NCI-H2196 treated with DMSO at 0.1 percent for 48 hours (cell line): ENCODE results near the gene RNU7-1.

ENCODE experiments used
- DNase-seq: peaks from one replicate; lab custom pipeline; 2025; ENCODE audit not compliant: unreplicated experiment; lab: John Stamatoyannopoulos, UW

Gene RNU7-1

DNA sequence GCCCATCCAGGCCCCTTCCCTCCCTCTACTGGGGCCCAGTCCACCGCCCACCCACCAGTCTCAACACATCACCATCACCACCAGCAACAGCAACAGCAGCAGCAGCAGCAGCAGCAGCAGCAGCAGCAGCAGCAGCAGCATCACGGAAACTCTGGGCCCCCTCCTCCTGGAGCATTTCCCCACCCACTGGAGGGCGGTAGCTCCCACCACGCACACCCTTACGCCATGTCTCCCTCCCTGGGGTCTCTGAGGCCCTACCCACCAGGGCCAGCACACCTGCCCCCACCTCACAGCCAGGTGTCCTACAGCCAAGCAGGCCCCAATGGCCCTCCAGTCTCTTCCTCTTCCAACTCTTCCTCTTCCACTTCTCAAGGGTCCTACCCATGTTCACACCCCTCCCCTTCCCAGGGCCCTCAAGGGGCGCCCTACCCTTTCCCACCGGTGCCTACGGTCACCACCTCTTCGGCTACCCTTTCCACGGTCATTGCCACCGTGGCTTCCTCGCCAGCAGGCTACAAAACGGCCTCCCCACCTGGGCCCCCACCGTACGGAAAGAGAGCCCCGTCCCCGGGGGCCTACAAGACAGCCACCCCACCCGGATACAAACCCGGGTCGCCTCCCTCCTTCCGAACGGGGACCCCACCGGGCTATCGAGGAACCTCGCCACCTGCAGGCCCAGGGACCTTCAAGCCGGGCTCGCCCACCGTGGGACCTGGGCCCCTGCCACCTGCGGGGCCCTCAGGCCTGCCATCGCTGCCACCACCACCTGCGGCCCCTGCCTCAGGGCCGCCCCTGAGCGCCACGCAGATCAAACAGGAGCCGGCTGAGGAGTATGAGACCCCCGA lies 6.8 kb upstream of the RNU7-1 start:
- no peak for DNase-seq

DNA sequence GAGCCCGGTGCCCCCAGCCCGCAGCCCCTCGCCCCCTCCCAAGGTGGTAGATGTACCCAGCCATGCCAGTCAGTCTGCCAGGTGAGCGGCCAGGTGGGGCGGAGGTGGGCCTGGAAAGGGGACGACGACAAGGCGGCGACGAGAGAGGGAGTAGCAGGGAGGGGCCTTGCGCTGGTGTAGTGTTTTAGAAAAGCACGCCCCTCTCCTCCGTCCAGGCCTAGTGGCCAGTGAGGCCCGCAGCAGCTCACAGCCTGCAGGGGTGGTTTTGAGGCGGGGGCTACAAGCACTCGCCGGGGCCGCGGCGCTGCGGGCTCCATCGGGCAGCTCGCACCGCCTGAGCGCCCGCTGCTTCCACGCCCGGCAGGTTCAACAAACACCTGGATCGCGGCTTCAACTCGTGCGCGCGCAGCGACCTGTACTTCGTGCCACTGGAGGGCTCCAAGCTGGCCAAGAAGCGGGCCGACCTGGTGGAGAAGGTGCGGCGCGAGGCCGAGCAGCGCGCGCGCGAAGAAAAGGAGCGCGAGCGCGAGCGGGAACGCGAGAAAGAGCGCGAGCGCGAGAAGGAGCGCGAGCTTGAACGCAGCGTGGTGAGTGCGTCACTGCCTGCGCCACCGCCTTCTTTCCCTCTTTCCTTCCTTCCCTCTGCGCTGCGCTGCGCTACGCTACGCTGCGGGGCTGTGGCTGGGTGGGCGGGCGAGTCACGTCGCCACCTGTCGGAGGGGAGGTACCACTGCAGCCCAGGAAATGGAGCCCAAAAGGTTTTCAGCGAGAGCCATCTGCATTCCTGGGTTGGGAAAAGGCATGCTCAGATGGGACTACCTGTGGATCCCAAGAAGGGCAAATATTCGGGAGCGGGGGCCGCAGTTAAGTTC lies 5.9 kb upstream of the RNU7-1 start:
- peak; percentile 70 for DNase-seq

DNA sequence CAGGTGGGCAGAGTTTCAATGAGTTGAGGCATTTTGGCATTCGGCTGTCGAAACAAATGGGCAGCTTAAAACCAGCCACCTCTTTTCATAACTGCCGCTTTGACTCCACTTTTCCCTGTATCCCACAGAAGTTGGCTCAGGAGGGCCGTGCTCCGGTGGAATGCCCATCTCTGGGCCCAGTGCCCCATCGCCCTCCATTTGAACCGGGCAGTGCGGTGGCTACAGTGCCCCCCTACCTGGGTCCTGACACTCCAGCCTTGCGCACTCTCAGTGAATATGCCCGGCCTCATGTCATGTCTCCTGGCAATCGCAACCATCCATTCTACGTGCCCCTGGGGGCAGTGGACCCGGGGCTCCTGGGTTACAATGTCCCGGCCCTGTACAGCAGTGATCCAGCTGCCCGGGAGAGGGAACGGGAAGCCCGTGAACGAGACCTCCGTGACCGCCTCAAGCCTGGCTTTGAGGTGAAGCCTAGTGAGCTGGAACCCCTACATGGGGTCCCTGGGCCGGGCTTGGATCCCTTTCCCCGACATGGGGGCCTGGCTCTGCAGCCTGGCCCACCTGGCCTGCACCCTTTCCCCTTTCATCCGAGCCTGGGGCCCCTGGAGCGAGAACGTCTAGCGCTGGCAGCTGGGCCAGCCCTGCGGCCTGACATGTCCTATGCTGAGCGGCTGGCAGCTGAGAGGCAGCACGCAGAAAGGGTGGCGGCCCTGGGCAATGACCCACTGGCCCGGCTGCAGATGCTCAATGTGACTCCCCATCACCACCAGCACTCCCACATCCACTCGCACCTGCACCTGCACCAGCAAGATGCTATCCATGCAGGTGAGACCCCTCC lies 5.0 kb upstream of the RNU7-1 start:
- DNase-seq: no peak

DNA sequence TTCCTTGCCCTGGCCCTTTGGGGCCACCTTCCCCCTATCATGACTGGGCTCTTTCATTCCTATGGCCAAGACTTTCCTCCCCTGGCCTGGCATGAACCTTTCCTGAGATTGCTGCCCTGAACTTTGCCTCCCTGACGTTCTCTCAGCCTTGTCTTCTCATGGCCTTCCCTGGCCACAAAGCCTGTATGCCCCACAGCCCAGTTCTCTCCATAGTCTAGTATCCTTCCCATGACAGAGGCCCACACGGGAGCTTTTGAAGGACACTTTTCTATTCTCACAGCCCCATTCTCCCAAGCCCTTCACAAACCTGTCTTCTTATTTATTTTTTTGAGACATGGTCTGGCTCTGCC lies 4.5 kb upstream of the RNU7-1 start:
- DNase-seq: no peak

DNA sequence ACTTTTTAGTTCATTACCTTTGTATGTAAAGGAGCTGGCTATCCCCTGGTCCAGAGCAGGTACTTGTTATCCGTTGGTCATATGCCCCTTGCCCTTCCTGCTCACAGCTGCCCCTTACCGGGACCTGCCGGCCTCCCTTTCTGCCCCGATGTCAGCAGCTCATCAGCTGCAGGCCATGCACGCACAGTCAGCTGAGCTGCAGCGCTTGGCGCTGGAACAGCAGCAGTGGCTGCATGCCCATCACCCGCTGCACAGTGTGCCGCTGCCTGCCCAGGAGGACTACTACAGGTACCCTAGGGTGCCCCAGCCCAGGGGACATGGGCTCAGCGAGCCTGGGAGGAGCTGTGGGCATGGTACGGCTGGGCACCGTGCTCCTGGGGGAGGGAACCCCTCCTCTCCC lies 2.3 kb upstream of the RNU7-1 start:
- DNase-seq: no peak

DNA sequence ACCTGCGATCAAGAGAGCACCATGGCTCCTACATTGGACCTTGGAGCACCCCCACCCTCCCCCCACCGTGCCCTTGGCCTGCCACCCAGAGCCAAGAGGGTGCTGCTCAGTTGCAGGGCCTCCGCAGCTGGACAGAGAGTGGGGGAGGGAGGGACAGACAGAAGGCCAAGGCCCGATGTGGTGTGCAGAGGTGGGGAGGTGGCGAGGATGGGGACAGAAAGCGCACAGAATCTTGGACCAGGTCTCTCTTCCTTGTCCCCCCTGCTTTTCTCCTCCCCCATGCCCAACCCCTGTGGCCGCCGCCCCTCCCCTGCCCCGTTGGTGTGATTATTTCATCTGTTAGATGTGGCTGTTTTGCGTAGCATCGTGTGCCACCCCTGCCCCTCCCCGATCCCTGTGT lies 1.8 kb upstream of the RNU7-1 start:
- no peak for DNase-seq

DNA sequence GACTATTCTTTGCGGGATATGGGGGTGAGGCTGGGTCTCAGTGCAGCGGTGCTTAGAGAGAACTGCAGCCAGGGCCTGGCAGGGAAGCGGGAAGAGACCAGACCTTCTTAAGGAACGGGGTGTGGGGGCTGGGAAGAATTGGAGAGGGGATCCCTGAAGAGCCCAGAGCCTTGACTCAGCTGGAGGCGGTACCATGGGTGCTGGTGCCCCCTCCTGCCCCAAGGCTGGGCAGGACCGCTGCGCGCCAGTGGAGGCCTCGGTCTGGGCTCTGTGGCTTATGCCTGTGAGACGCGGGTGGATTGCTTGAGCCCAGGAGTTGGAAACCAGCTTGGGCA lies 1.3 kb upstream of the RNU7-1 start:
- DNase-seq: no peak

DNA sequence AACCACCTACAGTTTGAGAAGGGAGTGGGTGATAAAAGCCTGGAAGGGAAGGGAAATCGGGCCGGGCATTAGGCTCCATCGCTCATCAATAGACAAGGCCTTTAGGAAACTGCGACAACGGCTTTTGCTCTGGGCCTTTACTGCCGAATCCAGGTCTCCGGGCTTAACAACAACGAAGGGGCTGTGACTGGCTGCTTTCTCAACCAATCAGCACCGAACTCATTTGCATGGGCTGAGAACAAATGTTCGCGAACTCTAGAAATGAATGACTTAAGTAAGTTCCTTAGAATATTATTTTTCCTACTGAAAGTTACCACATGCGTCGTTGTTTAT lies 261 bp upstream of the RNU7-1 start:
- DNase-seq: peak; percentile 20

DNA sequence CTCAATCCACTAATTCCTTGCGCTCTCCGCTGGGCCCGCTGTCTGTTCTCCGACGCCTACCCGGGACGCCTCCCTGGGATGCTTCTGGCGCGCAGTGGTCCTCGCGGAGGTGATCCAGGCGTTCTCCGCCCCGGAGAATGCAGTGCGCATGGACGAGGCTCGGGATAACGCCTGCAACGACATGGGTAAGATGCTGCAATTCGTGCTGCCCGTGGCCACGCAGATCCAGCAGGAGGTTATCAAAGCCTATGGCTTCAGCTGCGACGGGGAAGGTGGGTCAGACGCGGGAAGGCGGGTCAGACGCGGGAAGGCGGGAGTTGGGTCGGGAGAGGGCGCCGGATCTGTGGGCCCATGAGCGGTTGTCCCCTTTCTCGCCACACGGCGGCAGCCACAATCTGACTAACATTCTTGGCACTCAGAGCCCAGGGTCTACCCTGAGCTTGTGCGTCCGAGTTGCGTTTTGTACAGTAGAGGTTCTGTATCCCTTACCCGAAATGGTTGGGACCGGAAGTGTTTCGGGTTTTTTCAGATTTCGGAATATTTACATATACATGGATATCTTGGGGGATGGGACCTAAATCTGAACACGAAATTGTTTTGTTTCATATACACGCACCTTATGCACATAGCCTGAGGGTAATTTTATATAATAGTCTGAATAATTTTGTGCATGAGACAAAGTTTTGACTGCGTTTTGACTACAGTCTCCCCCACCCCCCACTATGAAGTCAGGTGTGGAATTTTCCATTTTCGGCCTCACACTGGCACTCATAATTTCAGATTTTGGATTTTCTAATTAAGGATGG lies 968 bp downstream of the RNU7-1 start:
- peak; percentile 75 for DNase-seq

DNA sequence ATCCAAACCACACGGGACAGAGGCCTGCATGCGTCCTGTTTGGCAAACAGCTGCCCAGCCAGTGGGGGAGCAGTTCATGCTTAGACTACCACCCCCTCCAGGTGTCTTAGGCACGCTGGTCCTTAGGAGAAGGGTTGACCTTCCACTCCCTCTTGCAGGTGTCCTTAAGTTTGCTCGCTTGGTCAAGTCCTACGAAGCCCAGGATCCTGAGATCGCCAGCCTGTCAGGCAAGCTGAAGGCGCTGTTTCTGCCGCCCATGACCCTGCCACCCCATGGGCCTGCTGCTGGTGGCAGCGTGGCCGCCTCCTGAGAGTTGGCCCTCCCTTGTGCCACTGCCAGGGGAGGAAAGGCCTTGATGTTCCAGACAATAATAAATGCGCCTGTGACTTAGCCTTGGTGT lies 2.0 kb downstream of the RNU7-1 start:
- no peak for DNase-seq

DNA sequence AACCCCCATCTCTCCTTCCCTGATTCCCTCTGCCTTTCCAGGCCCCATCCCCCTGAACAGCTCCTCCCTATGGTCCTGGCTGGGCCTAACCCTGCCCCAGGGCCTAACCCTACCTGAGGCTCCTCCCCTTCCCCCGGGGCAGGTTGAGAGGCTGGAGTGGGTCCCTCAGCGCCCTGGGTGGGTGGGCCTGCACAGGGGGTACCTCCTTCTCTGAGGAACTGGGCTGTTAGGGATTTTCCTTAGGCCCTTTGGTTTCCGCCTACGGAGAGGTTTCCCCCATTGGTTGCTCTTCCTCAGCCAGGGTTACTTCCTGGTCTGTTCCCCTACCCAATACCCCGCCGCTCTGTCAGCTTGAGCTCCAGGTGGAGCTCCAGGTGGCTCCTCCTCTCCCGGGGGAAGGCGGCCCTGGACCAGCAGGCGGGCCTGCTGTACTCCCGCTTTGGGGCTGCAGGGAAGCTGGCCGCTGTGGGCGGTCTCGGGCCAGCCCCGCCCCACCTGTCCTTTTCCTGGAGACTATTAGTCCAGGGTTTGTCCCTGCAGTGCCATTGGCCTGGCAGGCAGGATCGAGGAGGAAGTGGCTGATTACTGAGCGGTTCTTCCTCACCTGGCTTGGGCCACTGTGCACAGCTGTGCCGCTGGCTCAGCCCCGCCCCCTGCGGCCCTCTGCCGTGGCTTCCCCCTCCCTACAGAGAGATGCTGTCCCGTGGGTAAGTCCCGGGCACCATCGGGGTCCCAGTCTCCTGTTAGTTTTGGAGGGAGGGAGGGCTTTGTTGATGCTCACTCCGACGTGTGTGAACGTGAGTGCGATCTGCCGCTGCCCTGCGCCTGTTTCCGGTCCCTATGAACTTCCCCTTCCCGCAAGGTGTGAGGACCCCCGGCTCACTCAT lies 2.7 kb downstream of the RNU7-1 start:
- DNase-seq: peak; percentile 80

DNA sequence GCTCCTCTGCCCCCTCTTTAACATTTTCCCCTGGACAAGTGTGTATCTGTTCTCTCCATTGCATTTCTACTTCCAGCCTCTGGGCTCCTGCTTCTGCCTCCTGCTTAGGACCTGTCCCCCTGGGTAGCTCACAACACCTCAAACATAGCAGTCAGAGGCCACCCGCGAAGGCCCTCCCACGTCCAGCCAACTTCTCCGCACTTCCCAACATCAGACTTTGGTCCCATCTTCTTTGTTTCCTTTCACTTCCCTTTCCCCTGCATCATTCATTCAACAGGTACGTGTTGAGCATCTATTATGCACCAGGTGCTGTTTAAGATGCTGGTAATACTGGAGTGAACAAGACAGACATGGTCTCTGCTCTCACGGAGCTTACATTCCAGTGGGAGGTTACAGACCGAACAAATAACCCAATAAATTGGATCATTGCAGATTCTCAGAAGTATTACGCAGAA lies 3.3 kb downstream of the RNU7-1 start:
- DNase-seq: no peak

DNA sequence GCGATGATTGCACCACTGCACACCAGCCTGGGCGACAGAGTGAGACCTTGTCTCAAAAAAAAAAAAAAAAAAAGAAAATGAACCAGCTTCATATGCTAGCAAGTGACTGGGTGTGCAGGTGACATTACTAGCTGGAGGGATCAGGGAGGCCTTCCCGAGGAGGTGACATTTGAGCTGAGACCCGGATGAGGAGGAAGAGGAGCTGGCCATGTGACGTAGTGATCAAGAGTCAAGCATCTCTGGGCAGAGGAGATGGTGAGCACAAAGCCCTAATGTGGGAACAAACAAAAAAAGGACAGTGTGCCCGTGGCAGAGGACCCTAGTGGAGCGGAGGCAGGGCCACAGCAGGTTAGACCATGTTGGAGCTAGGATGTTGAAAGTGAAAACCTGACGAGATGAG lies 4.0 kb downstream of the RNU7-1 start:
- DNase-seq: no peak

DNA sequence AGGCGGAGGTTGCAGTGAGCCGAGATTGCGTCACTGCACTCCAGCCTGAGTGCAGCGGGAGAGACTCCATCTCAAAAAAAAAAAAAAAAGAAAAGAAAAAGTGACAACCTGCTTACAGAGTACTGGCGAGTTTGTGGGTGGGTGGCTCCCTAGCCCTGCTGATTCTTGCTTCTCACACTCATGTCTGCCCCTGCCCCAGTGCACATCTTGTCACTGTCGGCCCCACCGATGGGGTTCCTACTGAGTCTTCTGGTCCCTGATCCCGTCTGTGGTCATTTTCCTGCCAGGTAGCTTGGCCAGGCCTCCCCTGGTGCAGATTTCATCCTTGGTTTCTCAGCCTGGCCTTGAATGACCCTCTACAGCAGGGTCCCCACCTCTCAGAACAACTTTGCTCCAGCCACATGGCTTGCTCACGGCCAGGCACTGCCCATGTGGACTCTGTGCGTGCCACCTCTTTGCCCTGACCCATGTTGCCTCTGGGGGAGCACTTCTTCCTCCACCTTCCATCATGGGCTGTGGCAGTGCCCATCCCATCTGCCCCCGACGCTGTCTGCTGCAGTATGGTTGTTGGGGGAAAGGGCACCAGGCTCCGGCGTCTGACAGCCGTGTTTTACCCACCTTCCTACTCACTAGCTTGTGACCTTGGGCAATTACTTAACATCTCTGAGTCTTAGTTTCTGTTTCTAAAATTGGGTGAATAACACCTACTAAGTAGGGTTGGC lies 5.4 kb downstream of the RNU7-1 start:
- no peak for DNase-seq

DNA sequence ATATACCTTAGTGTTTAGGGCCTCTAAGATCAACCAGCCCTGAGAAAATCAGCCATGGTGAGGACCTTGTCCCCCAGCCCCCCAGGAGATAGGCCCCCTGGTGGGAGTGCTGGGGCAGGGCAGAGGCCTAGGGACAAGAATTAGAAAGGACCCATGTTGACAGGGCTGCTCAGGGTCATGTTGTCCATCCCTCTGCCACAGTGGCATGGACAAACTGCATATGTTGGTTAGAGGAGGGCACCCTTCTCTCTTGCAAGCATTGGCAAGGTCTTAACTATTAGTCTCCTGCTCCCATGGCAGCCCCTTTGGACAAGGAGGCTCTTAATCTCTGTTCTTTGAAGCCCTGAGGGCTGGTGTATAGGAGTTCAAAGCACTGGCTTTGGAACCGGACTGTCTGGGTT lies 6.8 kb downstream of the RNU7-1 start:
- DNase-seq: no peak

DNA sequence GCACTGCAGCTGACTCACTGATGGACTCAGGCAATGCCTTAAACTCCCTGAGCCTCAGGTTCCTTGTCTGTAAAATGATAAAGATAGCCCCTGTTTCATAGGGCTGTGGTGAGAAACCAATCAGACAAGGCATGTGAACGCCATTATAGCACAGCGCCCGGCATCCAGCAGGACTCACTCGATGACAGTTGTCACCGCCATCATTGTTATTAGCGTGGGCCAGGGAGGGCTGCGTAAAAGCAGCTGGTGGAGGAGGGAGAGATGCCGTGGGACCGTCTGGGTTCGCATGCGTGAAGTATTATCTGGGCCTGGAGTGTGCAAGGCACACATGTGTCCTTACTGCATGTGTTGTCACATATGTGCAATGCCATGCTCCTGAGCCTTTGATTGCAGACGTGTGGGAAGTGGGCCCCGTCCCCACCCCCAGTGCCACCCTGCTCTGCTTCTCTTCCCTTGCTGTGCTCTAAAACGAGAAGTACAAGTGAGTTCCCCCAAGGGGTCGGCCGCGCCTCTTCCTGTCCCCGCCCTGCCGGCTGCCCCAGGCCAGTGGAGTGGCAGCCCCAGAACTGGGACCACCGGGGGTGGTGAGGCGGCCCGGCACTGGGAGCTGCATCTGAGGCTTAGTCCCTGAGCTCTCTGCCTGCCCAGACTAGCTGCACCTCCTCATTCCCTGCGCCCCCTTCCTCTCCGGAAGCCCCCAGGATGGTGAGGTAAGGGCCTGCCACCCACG lies 7.4 kb downstream of the RNU7-1 start, which contains the start of gene PTPN6:
TSS of gene PTPN6 (plus strand) at position 546 of the 730 bp plus-strand sequence. CDS start at position 703, 157 bp downstream.
- no peak for DNase-seq

DNA sequence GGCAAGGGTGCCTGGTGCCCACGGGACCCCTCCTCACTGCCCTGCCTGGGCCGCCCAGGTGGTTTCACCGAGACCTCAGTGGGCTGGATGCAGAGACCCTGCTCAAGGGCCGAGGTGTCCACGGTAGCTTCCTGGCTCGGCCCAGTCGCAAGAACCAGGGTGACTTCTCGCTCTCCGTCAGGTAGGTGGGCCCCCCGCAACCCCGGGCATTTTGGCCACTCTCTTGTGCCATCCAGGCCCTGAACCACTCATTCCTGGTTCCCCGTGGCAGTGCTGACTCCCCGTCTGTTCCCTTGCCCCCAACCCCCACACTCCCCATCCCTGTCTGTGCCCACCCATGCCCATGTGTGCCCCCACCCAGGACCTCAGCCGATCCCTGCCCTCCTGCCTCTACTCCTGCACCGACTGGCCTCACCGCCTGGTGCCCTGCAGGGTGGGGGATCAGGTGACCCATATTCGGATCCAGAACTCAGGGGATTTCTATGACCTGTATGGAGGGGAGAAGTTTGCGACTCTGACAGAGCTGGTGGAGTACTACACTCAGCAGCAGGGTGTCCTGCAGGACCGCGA lies 8.0 kb downstream of the RNU7-1 start:
- no peak for DNase-seq
